Heart left ventricle (tissue), 16 donors: Measurements from ENCODE around the gene IGF1R. TPM values are rescaled to one million over a fixed set of nuclear protein-coding genes. Genes with fewer than 3 reads are reported as not detected.
A peak's percentile ranks its signal among the peaks of the same experiment; 100 is the strongest.

Experiments used
- ATAC-seq, 4 donors: fragments of 200-7000 bp; cut with Tn5 transposase; one replicate each; pipeline ENCODE4 v1.9.1; 2020 to 2022; ENCODE audit warnings: moderate library complexity in 4 of 4, mild to moderate bottlenecking in 3 of 4, moderate number of reproducible peaks in 1 of 4
- DNase-seq, 5 donors: peaks; one replicate each; pipeline ENCODE4 v3.0.0-alpha.2; 2020
- H3K27ac ChIP-seq, 12 donors: fragments of 200-600 bp; sonication (generic) in 4 of 12; one replicate each; pipeline versions ENCODE4 v1.5.0 to v1.8.0; 2016 to 2022; ENCODE audit warnings: mild to moderate bottlenecking in 2 of 12
- H3K27me3 ChIP-seq, 9 donors: fragments of 200-600 bp; sonication (generic) in 2 of 9; one replicate each; pipeline versions ENCODE4 v1.5.1 to v1.8.0; 2016 to 2022; ENCODE audit warnings: mild to moderate bottlenecking in 3 of 9
- H3K36me3 ChIP-seq, 9 donors: fragments of 200-600 bp; sonication (generic) in 2 of 9; one replicate each; pipeline versions ENCODE4 v1.5.0 to v1.8.0; 2018 to 2022; ENCODE audit warnings: mild to moderate bottlenecking in 2 of 9
- H3K4me1 ChIP-seq, 12 donors: fragments of 200-600 bp; sonication (generic) in 4 of 12; one replicate each; pipeline versions ENCODE4 v1.5.0 to v1.8.0; 2016 to 2022; ENCODE audit warnings: mild to moderate bottlenecking in 3 of 12
- H3K4me3 ChIP-seq, 12 donors: fragments of 200-600 bp; sonication (generic) in 4 of 12; one replicate each; pipeline versions ENCODE4 v1.5.0 to v1.8.0; 2017 to 2022; ENCODE audit warnings: mild to moderate bottlenecking in 9 of 12, moderate library complexity in 4 of 12
- H3K9me3 ChIP-seq, 12 donors: fragments of 200-600 bp; sonication (generic) in 4 of 12; one replicate each; pipeline versions ENCODE4 v1.5.0 to v1.8.0; 2016 to 2022; ENCODE audit warnings: mild to moderate bottlenecking in 1 of 12
- CTCF ChIP-seq, 12 donors: fragments of 200-600 bp; sonication (generic) in 4 of 12; IDR thresholded peaks; one replicate each; pipeline versions ENCODE4 v1.5.0 to v1.8.0; 2018 to 2022; ENCODE audit warnings: antibody characterized with exemption in 12 of 12, mild to moderate bottlenecking in 5 of 12
- POLR2A ChIP-seq, 2 donors: fragments of 450-650 bp; IDR thresholded peaks; one replicate each; pipeline ENCODE4 v1.6.1; 2017; ENCODE audit warnings: antibody characterized with exemption in 2 of 2, mild to moderate bottlenecking in 2 of 2, moderate library complexity in 2 of 2
- WGBS, 4 donors: extraction: QIAGEN DNeasy Blood & Tissue Kit in 2 of 4; methylation state at CpG; one replicate each; pipeline versions ENCODE4 v1.1.5 to v1.1.7; 2013 to 2018; 5-methylcytosine and 5-hydroxymethylcytosine counted together
- intact Hi-C, 10 donors: fragments of 100-400 bp; cut with DNase I; formaldehyde crosslinking; loops; one replicate each; pipeline versions ENCODE4 v1.11.1 to v1.14.2; 2022
- polyA plus RNA-seq, 2 donors: library from polyadenylated mRNA; stranded (reverse); fragments of 200-250 nt; gene quantifications; one replicate each; pipeline ENCODE4 v1.2.3, GENCODE V29; 2013
- total RNA-seq, 9 donors: library from RNA; depleted of rRNA in 2 of 9; stranded (reverse); fragments of >200 nt in 2 of 9; fragmentation: NEBNext Ultra II Directional in 3 of 9; extraction: Animal tissue kit (Norgen Biotek cat#: 25700) in 3 of 9; gene quantifications; one replicate each; pipeline versions ENCODE4 v1.1.0 to v1.2.4, GENCODE V29; 2016 to 2023
- donor health status: ischemic (EF 13 %, LVEDD 7.1; RV severe dilation, severe dysfunction).
- donor health status: healthy with polysubstance abuse.
- donor health status: DM: no; HTN: yes; CAD: no.
- donor health status: DM: no; HTN: no; CAD: no.
- donor health status: ischemic (EF 25% LVEDD 6.9; RV normal size, moderate dysfunction).
- donor health status: ischemic (EF 25% LVEDD 5.7; RV mildly dilated, moderate dysfunction).
- donor health status: healthy.
- donor health status: DM: yes; HTN: yes; CAD: no.
- donor health status: ischemic (EF 35%, LVEDD 5.7; RV mildly dilated, moderate dysfunction).
- donor health status: nonischemic (EF 11% LVEDD 7.7; RV severe dilation, severe dysfunction).
- donor health status: DM: yes; HTN: yes; CAD: no.
- donor health status: PGD.
- donor health status: ischemic (EF 29% LVEDD 5.4; RV normal size, mild dysfunction).
- donor health status: nonischemic (EF 23%, LVEDD 6.1; RV moderate dilation, normal function).

Gene IGF1R
- total and polyA plus RNA-seq, 11 donors = 7.4 to 93.1 (median 40.5) TPM

- H3K9me3 ChIP-seq = no peaks in the 10 kb centered on the region
- no peaks in the 10 kb centered on the region for H3K27me3 ChIP-seq
- DNase-seq (no peak), ATAC-seq (no peak)
- no peak overlapping the region for H3K4me3 ChIP-seq
- H3K27ac ChIP-seq = peak overlapping the region in 1 of 12 donors; percentile 8
- TF ChIP-seq CTCF (IDR thresholded peaks at IDR 0.05) (no peak), POLR2A (IDR thresholded peaks at IDR 0.05) (no peak)
- peaks cover 0 to 30% (median 0%) of the 10 kb centered on the region in 9 donors for H3K36me3 ChIP-seq
- 95 to 99% (median 96%) methylated on average over 4 of the region's 4 CpGs for WGBS, 4 donors
- H3K4me1 ChIP-seq = peaks cover 0 to 51% (median 25%) of the 10 kb centered on the region in 12 donors
- intact Hi-C loops = loop anchor here in 2 of 10 donors (5.0 to 10.0 kb wide), 3 partner anchors 126 to 388 kb away; no protein-coding TSS in a partner anchor
Measured at GRCh38 chr15:98902931-98903330, 254.6 kb downstream of the IGF1R start.

- peaks cover 0 to 53% (median 25%) of the 10 kb centered on the region in 12 donors for H3K4me1 ChIP-seq
- intact Hi-C loops = loop anchor here in 2 of 10 donors (5.0 to 10.0 kb wide), 3 partner anchors 126 to 389 kb away; no protein-coding TSS in a partner anchor
- no peak overlapping the region for H3K4me3 ChIP-seq
- no peak for ATAC-seq
- peaks cover 0 to 30% (median 0%) of the 10 kb centered on the region in 9 donors for H3K36me3 ChIP-seq
- DNase-seq = no peak
- H3K27ac ChIP-seq = peak overlapping the region in 1 of 12 donors; percentile 2
- no peaks in the 10 kb centered on the region for H3K9me3 ChIP-seq
- no peak for TF ChIP-seq POLR2A (IDR thresholded peaks at IDR 0.05)
- no peak for TF ChIP-seq CTCF (IDR thresholded peaks at IDR 0.05)
- H3K27me3 ChIP-seq = no peaks in the 10 kb centered on the region
- 90 to 95% (median 91%) methylated on average over 9 of the region's 9 CpGs for WGBS, 4 donors
Measured at GRCh38 chr15:98903377-98904018, 255.2 kb downstream of the IGF1R start.

GRCh38 chr15:98904544-98904943 is 256.2 kb downstream of the IGF1R start:
- H3K27me3 ChIP-seq = no peaks in the 10 kb centered on the region
- H3K4me3 ChIP-seq = no peak overlapping the region
- DNase-seq (no peak), ATAC-seq (peak in 3 of 4 donors; percentile 3 to 41 (median 36))
- intact Hi-C loops = loop anchor here in 2 of 10 donors (5.0 to 10.0 kb wide), 3 partner anchors 127 to 390 kb away; no protein-coding TSS in a partner anchor
- 18 to 28% (median 25%) methylated on average over 4 of the region's 4 CpGs for WGBS, 4 donors
- H3K27ac ChIP-seq = peak overlapping the region in 1 of 12 donors; percentile 5
- H3K36me3 ChIP-seq = peaks cover 0 to 40% (median 0%) of the 10 kb centered on the region in 9 donors
- no peaks in the 10 kb centered on the region for H3K9me3 ChIP-seq
- peaks cover 0 to 46% (median 25%) of the 10 kb centered on the region in 12 donors for H3K4me1 ChIP-seq
- peak in 10 of 12 donors; percentile 22 to 59 (median 45) for TF ChIP-seq CTCF (IDR thresholded peaks at IDR 0.05)
- TF ChIP-seq POLR2A (IDR thresholded peaks at IDR 0.05) = no peak

- no peak for ATAC-seq
- no peak overlapping the region for H3K4me3 ChIP-seq
- DNase-seq = no peak
- peaks cover 0 to 43% (median 25%) of the 10 kb centered on the region in 12 donors for H3K4me1 ChIP-seq
- intact Hi-C loops = loop anchor here in 1 of 10 donors (10.0 kb wide), 1 partner anchor 391 kb away; no protein-coding TSS in a partner anchor
- H3K9me3 ChIP-seq = no peaks in the 10 kb centered on the region
- 66 to 73% (median 72%) methylated on average over 7 of the region's 7 CpGs for WGBS, 4 donors
- H3K27me3 ChIP-seq = no peaks in the 10 kb centered on the region
- TF ChIP-seq CTCF (IDR thresholded peaks at IDR 0.05) (no peak), POLR2A (IDR thresholded peaks at IDR 0.05) (no peak)
- H3K36me3 ChIP-seq = peaks cover 0 to 45% (median 3%) of the 10 kb centered on the region in 9 donors
- H3K27ac ChIP-seq = peak overlapping the region in 7 of 12 donors; percentile 11 to 64 (median 56)
Measured at GRCh38 chr15:98905963-98906711, 257.8 kb downstream of the IGF1R start.
